Amygdala (tissue), 56 donors: ENCODE data around the gene TMPRSS11B.
"Not testable (repeated sequence)": the region's sequence is repeated elsewhere in the genome, so short reads cannot be mapped to it uniquely, and the experiment has no call there.

ENCODE experiments used
- DNase-seq, 56 donors: peaks; one replicate each; lab custom pipeline; 2025; lab: John Stamatoyannopoulos, UW

The TMPRSS11B gene

GRCh38 chr4:68228568-68228967 lies 16.9 kb downstream of the TMPRSS11B start:
- DNase-seq: no peak

- no peak for DNase-seq
Observed at GRCh38 chr4:68218044-68218443, 27.4 kb downstream of the TMPRSS11B start.

- DNase-seq: no peak
Observed at GRCh38 chr4:68216501-68216900, 29.0 kb downstream of the TMPRSS11B start.

- no peak for DNase-seq
Observed at GRCh38 chr4:68209003-68209402, 36.5 kb downstream of the TMPRSS11B start.

GRCh38 chr4:68194305-68194704 lies 51.2 kb downstream of the TMPRSS11B start:
- not testable (repeated sequence) for DNase-seq

- DNase-seq: no peak
Observed at GRCh38 chr4:68193194-68193593, 52.3 kb downstream of the TMPRSS11B start.

GRCh38 chr4:68187145-68187544 lies 58.3 kb downstream of the TMPRSS11B start:
- DNase-seq: no peak

- DNase-seq: no peak
Observed at GRCh38 chr4:68184923-68185322, 60.6 kb downstream of the TMPRSS11B start.

- DNase-seq: no peak
Observed at GRCh38 chr4:68183417-68183816, 62.1 kb downstream of the TMPRSS11B start.

GRCh38 chr4:68182382-68182820 lies 63.1 kb downstream of the TMPRSS11B start:
- no peak for DNase-seq

- no peak for DNase-seq
Observed at GRCh38 chr4:68180849-68181526, 64.5 kb downstream of the TMPRSS11B start.

- no peak for DNase-seq
Observed at GRCh38 chr4:68176904-68177303, 68.6 kb downstream of the TMPRSS11B start.
